ENCODE measurements around the gene SLC4A11. TPM values are rescaled to one million over a fixed set of nuclear protein-coding genes. Genes with fewer than 3 reads are reported as not detected.

The SLC4A11 gene
- total and polyA plus RNA-seq, 2 experiments from 2014 or later, result 14.8 to 17.1 TPM

- TF ChIP-seq POLR2AphosphoS5 (IDR thresholded peaks at IDR 0.05; ENCODE audit: low read depth), result no peak
- TF ChIP-seq CTCF (conservative IDR thresholded peaks at IDR 0.05; ENCODE audit: low read depth in 2 of 2), result no peak
- no peak for TF ChIP-seq CREB1 (CRISPR knock-in tag; IDR thresholded peaks at IDR 0.05; ENCODE audit: low read depth)
Observed at GRCh38 chr20:3227506-3227905, 11.5 kb downstream of the SLC4A11 start (continued).

- H3K36me3 ChIP-seq (ENCODE audit: insufficient read depth), result no peaks in the 10 kb centered on the region
- TF ChIP-seq JUNB (IDR thresholded peaks at IDR 0.05; ENCODE audit: unreplicated experiment), result no peak
- TF ChIP-seq STAT1 (IDR thresholded peaks at IDR 0.05; ENCODE audit: unreplicated experiment), result no peak
- TF ChIP-seq, protein P1, sequence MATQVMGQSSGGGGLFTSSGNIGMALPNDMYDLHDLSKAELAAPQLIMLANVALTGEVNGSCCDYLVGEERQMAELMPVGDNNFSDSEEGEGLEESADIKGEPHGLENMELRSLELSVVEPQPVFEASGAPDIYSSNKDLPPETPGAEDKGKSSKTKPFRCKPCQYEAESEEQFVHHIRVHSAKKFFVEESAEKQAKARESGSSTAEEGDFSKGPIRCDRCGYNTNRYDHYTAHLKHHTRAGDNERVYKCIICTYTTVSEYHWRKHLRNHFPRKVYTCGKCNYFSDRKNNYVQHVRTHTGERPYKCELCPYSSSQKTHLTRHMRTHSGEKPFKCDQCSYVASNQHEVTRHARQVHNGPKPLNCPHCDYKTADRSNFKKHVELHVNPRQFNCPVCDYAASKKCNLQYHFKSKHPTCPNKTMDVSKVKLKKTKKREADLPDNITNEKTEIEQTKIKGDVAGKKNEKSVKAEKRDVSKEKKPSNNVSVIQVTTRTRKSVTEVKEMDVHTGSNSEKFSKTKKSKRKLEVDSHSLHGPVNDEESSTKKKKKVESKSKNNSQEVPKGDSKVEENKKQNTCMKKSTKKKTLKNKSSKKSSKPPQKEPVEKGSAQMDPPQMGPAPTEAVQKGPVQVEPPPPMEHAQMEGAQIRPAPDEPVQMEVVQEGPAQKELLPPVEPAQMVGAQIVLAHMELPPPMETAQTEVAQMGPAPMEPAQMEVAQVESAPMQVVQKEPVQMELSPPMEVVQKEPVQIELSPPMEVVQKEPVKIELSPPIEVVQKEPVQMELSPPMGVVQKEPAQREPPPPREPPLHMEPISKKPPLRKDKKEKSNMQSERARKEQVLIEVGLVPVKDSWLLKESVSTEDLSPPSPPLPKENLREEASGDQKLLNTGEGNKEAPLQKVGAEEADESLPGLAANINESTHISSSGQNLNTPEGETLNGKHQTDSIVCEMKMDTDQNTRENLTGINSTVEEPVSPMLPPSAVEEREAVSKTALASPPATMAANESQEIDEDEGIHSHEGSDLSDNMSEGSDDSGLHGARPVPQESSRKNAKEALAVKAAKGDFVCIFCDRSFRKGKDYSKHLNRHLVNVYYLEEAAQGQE (IDR thresholded peaks at IDR 0.05; ENCODE audit: unreplicated experiment), result no peak
- no peak for TF ChIP-seq ZNF462 (CRISPR knock-in tag; IDR thresholded peaks at IDR 0.05)
- no peak for TF ChIP-seq CREB1 (CRISPR knock-in tag; IDR thresholded peaks at IDR 0.05; ENCODE audit: low read depth)
- no peak for TF ChIP-seq ZNF114 (CRISPR knock-in tag; IDR thresholded peaks at IDR 0.05)
- TF ChIP-seq CTCF (conservative IDR thresholded peaks at IDR 0.05; ENCODE audit: low read depth in 2 of 2), result no peak
- TF ChIP-seq EZH2 (IDR thresholded peaks at IDR 0.05; ENCODE audit: low read depth, unreplicated experiment), result no peak
- TF ChIP-seq ETS1 (IDR thresholded peaks at IDR 0.05), result no peak
Observed at GRCh38 chr20:3226864-3227263, 12.1 kb downstream of the SLC4A11 start.

More at GRCh38 chr20:3226864-3227263, 12.1 kb downstream of the SLC4A11 start:
- Histone ChIP-seq H4K20me1 (replicated peaks; ENCODE audit: insufficient read depth) (no peaks in the 10 kb centered on the region), H3K27me3 (ENCODE audit: insufficient read depth) (no peaks in the 10 kb centered on the region), H3F3A (replicated peaks; ENCODE audit: low read depth) (no peaks in the 10 kb centered on the region), H3K4me1 (ENCODE audit: insufficient read depth) (no peaks in the 10 kb centered on the region; the same call in 1 of the 2 replicates), H3K27ac (ENCODE audit: low read depth) (no peak overlapping the region), H3K79me2 (replicated peaks; ENCODE audit: insufficient read depth) (no peaks in the 10 kb centered on the region), H3K4me2 (no peak overlapping the region), H3K4me3 (no peak overlapping the region), H2AFZ (no peak overlapping the region), H3K9me2 (ENCODE audit: insufficient read depth) (no peaks in the 10 kb centered on the region)
- Mint-ChIP-seq H3K4me3 (no peak overlapping the region), H3K36me3 (ENCODE audit: low read depth) (peaks cover 15% of the 10 kb centered on the region), H3K4me1 (peaks cover 5% of the 10 kb centered on the region; the same call in 1 of the 3 replicates), H3K9me3 (no peaks in the 10 kb centered on the region), H3K27ac (no peak overlapping the region), H3K27me3 (ENCODE audit: insufficient read depth, low read depth, poor library complexity) (peaks cover 5% of the 10 kb centered on the region)
- DNase-seq (ENCODE audit: low spot score) (no peak), ATAC-seq (no peak)

All from GM23338 (cell line).